Measurements from ENCODE around the gene FMN1. TPM values are rescaled to one million over a fixed set of nuclear protein-coding genes. Genes with fewer than 3 reads are reported as not detected.

FMN1 gene
- total and polyA plus RNA-seq, 10 of the 15 experiments (the other 5 are each of a cell fraction or from before 2014, with no cell fraction given) = 0.05 to 0.16 (median 0.08) TPM; not detected in 4

DNA sequence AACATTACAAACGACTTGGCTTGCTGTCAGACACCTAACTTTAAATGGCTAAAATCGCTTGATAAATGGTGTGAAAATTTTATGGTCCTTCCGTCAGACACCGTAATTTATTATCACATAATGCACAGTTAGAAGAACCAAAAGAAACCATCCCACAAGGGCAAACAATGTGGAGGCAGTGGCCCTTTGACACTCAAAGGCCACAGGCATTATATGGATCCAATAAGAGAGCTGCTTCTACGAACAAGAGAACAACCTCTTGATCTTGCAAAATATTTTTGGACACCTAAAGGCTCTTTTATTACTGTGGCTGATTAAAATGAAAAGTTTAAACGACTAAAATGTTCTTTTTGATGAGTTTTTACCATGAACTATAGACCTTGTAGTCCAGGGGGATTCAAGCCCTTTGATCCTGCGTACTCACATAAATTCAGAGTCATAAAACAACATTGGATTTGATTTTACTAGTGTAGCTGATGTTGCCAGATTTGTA lies 202.8 kb downstream of the FMN1 start:
- no peak overlapping the region for H3K27ac ChIP-seq (ENCODE audit: control insufficient read depth, insufficient read depth)
- ATAC-seq = no peak
- no peak overlapping the region for H3K4me3 ChIP-seq
- FAIRE-seq = no peak
- H3K9me3 ChIP-seq (replicated peaks; ENCODE audit: control insufficient read depth, insufficient read depth, low read length) = peaks cover 2% of the 10 kb centered on the region; the same call in 1 of the 3 replicates
- no peaks in the 10 kb centered on the region for H3K36me3 ChIP-seq (ENCODE audit: control insufficient read depth in 2 of 2, insufficient read depth in 2 of 2, low read length in 1 of 2)
- no peak overlapping the region for H3K4me2 ChIP-seq (ENCODE audit: control insufficient read depth, insufficient read depth)
- ChIA-PET SMC1A (ENCODE audit: uncharacterized antibody, unreplicated experiment) (no interaction called here), CTCF (interaction anchor here (0.6 to 1.8 kb wide), 4 partner anchors 148 to 330 kb away, joined by 3 to 6 read pairs (median 4); no protein-coding TSS in a partner anchor), POLR2A (no interaction called here), RAD21 (ENCODE audit: unreplicated experiment) (no interaction called here)
- no peak overlapping the region for H3K9ac ChIP-seq (ENCODE audit: control insufficient read depth, insufficient read depth, low read length)
- no TSS peak for BruUV-seq (replicated peaks)
- no peak overlapping the region for H2AFZ ChIP-seq (ENCODE audit: control insufficient read depth, low read depth, low read length)
- intact Hi-C loops (cut with micrococcal nuclease; ENCODE audit: unreplicated experiment) (no loop called here), in situ Hi-C loops (cut with MboI) (loop anchor here (5.0 kb wide), 1 partner anchor 329 kb away; no protein-coding TSS in a partner anchor)
- no peaks in the 10 kb centered on the region for H3K79me2 ChIP-seq (ENCODE audit: control insufficient read depth, insufficient read depth, low read length)
- DNase-seq (ENCODE audit: low read depth, low spot score) = no peak
- H3K27me3 ChIP-seq (replicated peaks in 1 of 2; ENCODE audit: control insufficient read depth in 2 of 2, insufficient read depth in 2 of 2, low read length in 1 of 2) = no peaks in the 10 kb centered on the region
- no peaks in the 10 kb centered on the region for H3K4me1 ChIP-seq (ENCODE audit: control insufficient read depth, insufficient read depth, low read length)
- WGBS (ENCODE audit: insufficient coverage, insufficient replicate concordance, low lambda C conversion rate, missing lambda C conversion rate) = 29% methylated on average over 7 of the region's 7 CpGs
- no peaks in the 10 kb centered on the region for H4K20me1 ChIP-seq (ENCODE audit: control insufficient read depth, insufficient read depth)
- TF ChIP-seq NFXL1 (IDR thresholded peaks at IDR 0.05; ENCODE audit: borderline replicate concordance) (no peak), SP1 (IDR thresholded peaks at IDR 0.05; ENCODE audit: low read depth, low read length) (no peak), SIN3A (IDR thresholded peaks at IDR 0.05; ENCODE audit: low read depth, low read length) (no peak), GATAD2B (conservative IDR thresholded peaks at IDR 0.05; ENCODE audit: low read depth) (no peak), RFX5 (IDR thresholded peaks at IDR 0.05; ENCODE audit: low read depth, low read length) (no peak), YY1 (IDR thresholded peaks at IDR 0.05; ENCODE audit: low read depth, low read length) (no peak), SUZ12 (IDR thresholded peaks at IDR 0.05; ENCODE audit: unreplicated experiment) (no peak), BCL11A (IDR thresholded peaks at IDR 0.05; ENCODE audit: low read depth, low read length) (no peak), PAX5 (IDR thresholded peaks at IDR 0.05; ENCODE audit: borderline replicate concordance, low read depth, low read length) (no peak), SREBF2 (IDR thresholded peaks at IDR 0.05; ENCODE audit: low read length) (no peak), YBX1 (IDR thresholded peaks at IDR 0.05) (no peak), BACH1 (IDR thresholded peaks at IDR 0.05; ENCODE audit: borderline replicate concordance) (no peak), HDGF (IDR thresholded peaks at IDR 0.05) (no peak), BRCA1 (IDR thresholded peaks at IDR 0.05; ENCODE audit: low read depth, low read length) (no peak)
- TF ChIP-seq, protein P1, sequence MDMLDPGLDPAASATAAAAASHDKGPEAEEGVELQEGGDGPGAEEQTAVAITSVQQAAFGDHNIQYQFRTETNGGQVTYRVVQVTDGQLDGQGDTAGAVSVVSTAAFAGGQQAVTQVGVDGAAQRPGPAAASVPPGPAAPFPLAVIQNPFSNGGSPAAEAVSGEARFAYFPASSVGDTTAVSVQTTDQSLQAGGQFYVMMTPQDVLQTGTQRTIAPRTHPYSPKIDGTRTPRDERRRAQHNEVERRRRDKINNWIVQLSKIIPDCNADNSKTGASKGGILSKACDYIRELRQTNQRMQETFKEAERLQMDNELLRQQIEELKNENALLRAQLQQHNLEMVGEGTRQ (IDR thresholded peaks at IDR 0.05; ENCODE audit: borderline replicate concordance, low read depth, low read length) = no peak
- TF ChIP-seq, protein P2, sequence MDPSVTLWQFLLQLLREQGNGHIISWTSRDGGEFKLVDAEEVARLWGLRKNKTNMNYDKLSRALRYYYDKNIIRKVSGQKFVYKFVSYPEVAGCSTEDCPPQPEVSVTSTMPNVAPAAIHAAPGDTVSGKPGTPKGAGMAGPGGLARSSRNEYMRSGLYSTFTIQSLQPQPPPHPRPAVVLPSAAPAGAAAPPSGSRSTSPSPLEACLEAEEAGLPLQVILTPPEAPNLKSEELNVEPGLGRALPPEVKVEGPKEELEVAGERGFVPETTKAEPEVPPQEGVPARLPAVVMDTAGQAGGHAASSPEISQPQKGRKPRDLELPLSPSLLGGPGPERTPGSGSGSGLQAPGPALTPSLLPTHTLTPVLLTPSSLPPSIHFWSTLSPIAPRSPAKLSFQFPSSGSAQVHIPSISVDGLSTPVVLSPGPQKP (IDR thresholded peaks at IDR 0.05; ENCODE audit: low read depth, low read length) = no peak
- TF ChIP-seq, protein P3, sequence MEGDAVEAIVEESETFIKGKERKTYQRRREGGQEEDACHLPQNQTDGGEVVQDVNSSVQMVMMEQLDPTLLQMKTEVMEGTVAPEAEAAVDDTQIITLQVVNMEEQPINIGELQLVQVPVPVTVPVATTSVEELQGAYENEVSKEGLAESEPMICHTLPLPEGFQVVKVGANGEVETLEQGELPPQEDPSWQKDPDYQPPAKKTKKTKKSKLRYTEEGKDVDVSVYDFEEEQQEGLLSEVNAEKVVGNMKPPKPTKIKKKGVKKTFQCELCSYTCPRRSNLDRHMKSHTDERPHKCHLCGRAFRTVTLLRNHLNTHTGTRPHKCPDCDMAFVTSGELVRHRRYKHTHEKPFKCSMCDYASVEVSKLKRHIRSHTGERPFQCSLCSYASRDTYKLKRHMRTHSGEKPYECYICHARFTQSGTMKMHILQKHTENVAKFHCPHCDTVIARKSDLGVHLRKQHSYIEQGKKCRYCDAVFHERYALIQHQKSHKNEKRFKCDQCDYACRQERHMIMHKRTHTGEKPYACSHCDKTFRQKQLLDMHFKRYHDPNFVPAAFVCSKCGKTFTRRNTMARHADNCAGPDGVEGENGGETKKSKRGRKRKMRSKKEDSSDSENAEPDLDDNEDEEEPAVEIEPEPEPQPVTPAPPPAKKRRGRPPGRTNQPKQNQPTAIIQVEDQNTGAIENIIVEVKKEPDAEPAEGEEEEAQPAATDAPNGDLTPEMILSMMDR (IDR thresholded peaks at IDR 0.05 in 2 of 3, conservative IDR thresholded peaks at IDR 0.05 in 1 of 3; ENCODE audit: control insufficient read depth in 2 of 3, extremely low read depth in 1 of 3, insufficient read depth in 1 of 3, low read depth in 3 of 3, low read length in 3 of 3) = no peak
- TF ChIP-seq, protein P4, sequence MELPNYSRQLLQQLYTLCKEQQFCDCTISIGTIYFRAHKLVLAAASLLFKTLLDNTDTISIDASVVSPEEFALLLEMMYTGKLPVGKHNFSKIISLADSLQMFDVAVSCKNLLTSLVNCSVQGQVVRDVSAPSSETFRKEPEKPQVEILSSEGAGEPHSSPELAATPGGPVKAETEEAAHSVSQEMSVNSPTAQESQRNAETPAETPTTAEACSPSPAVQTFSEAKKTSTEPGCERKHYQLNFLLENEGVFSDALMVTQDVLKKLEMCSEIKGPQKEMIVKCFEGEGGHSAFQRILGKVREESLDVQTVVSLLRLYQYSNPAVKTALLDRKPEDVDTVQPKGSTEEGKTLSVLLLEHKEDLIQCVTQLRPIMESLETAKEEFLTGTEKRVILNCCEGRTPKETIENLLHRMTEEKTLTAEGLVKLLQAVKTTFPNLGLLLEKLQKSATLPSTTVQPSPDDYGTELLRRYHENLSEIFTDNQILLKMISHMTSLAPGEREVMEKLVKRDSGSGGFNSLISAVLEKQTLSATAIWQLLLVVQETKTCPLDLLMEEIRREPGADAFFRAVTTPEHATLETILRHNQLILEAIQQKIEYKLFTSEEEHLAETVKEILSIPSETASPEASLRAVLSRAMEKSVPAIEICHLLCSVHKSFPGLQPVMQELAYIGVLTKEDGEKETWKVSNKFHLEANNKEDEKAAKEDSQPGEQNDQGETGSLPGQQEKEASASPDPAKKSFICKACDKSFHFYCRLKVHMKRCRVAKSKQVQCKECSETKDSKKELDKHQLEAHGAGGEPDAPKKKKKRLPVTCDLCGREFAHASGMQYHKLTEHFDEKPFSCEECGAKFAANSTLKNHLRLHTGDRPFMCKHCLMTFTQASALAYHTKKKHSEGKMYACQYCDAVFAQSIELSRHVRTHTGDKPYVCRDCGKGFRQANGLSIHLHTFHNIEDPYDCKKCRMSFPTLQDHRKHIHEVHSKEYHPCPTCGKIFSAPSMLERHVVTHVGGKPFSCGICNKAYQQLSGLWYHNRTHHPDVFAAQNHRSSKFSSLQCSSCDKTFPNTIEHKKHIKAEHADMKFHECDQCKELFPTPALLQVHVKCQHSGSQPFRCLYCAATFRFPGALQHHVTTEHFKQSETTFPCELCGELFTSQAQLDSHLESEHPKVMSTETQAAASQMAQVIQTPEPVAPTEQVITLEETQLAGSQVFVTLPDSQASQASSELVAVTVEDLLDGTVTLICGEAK (IDR thresholded peaks at IDR 0.05; ENCODE audit: borderline replicate concordance) = no peak

Data from GM12878 (cell line).